ENCODE results near the gene C1QTNF6. TPM values are rescaled to one million over a fixed set of nuclear protein-coding genes. Genes with fewer than 3 reads are reported as not detected.

The C1QTNF6 gene
- total and polyA plus RNA-seq, 2 experiments from 2014 or later, result 1.7 to 2.3 TPM

DNA sequence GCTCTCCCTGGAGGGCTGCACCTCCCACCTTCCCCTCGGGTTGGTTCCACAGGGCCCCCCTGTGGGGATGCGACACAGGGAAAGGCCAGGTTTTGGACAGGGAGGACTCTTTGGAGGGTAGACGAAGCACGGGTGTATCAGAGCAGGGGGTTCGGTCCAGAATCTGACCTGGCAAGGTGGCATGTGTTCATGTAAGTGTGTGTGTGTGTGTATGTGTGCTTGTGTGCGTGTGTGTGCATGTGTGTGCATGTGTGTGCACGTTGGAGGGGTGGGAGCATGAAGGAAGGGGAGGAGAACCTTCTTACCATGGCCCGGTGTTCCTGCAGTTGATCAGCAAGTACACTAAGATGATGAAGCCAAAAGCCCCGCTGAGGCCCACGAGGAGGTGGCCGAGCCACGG lies 53.0 kb downstream of the C1QTNF6 start (continued):
- TF ChIP-seq, protein P1, sequence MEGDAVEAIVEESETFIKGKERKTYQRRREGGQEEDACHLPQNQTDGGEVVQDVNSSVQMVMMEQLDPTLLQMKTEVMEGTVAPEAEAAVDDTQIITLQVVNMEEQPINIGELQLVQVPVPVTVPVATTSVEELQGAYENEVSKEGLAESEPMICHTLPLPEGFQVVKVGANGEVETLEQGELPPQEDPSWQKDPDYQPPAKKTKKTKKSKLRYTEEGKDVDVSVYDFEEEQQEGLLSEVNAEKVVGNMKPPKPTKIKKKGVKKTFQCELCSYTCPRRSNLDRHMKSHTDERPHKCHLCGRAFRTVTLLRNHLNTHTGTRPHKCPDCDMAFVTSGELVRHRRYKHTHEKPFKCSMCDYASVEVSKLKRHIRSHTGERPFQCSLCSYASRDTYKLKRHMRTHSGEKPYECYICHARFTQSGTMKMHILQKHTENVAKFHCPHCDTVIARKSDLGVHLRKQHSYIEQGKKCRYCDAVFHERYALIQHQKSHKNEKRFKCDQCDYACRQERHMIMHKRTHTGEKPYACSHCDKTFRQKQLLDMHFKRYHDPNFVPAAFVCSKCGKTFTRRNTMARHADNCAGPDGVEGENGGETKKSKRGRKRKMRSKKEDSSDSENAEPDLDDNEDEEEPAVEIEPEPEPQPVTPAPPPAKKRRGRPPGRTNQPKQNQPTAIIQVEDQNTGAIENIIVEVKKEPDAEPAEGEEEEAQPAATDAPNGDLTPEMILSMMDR (conservative IDR thresholded peaks at IDR 0.05; ENCODE audit: low read depth in 2 of 2), result no peak
- no peak for TF ChIP-seq NANOG (IDR thresholded peaks at IDR 0.05; ENCODE audit: borderline replicate concordance)

DNA sequence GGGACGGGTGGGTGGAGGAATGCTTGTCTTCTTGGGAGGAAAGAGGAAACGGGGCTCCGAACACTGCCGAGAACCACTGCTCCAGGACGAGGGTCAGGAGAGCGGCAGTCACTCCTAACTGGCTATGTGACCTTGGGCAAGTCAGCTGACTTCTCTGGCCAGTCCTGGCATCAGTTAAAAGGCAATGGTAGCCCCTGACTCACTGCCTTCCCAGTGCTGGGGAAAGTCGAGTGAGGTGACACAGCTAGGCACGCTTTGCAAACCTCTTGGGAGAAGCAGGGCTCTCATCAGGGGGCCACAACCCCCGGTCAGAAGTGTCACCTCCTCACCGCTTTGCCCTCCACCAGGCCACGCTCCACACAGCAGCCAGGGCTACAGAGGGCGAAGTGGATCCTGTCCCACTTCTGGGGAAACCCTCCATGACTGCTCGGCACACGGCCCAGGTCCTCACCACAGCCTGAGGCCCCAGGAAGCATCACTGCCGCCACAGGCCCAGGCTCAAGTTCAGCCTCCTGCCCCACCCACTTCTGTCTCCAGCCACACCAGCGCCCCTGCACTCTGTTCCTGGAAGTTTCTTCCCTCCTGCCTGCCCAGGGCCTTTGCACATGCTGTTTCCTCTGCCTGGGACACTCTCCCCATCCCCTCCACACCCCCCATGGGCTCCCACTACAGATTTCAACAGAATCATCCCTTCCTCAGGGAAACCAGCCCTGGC lies 54.6 kb downstream of the C1QTNF6 start:
- H4K20me1 ChIP-seq (replicated peaks; ENCODE audit: insufficient read depth), result no peaks in the 10 kb centered on the region
- no peak overlapping the region for H3K4me2 ChIP-seq
- H2AFZ ChIP-seq, result no peak overlapping the region
- no peaks in the 10 kb centered on the region for H3K9me3 Mint-ChIP-seq
- no peaks in the 10 kb centered on the region for H3F3A ChIP-seq (replicated peaks; ENCODE audit: low read depth)
- H3K27me3 ChIP-seq (ENCODE audit: insufficient read depth), result no peaks in the 10 kb centered on the region
- H3K4me1 ChIP-seq (ENCODE audit: insufficient read depth), result no peaks in the 10 kb centered on the region
- H3K27ac Mint-ChIP-seq, result no peak overlapping the region
- H3K27me3 Mint-ChIP-seq (ENCODE audit: insufficient read depth, low read depth, poor library complexity), result peaks cover 17% of the 10 kb centered on the region
- H3K36me3 Mint-ChIP-seq (ENCODE audit: low read depth), result no peaks in the 10 kb centered on the region; the same call in 2 of the 3 replicates
- no peak overlapping the region for H3K4me3 Mint-ChIP-seq
- H3K9me2 ChIP-seq (ENCODE audit: insufficient read depth), result no peaks in the 10 kb centered on the region
- no peaks in the 10 kb centered on the region for H3K79me2 ChIP-seq (replicated peaks; ENCODE audit: insufficient read depth)
- H3K4me1 Mint-ChIP-seq, result peaks cover 2% of the 10 kb centered on the region; the same call in 2 of the 3 replicates
- no peak overlapping the region for H3K4me3 ChIP-seq
- ATAC-seq (no peak), DNase-seq (ENCODE audit: low spot score) (no peak)
- no peak overlapping the region for H3K27ac ChIP-seq (ENCODE audit: low read depth)
- H3K36me3 ChIP-seq (ENCODE audit: insufficient read depth), result no peaks in the 10 kb centered on the region
- TF ChIP-seq POLR2AphosphoS5 (IDR thresholded peaks at IDR 0.05; ENCODE audit: low read depth), result no peak
- TF ChIP-seq ZNF114 (CRISPR knock-in tag; IDR thresholded peaks at IDR 0.05), result no peak
- no peak for TF ChIP-seq CREB1 (CRISPR knock-in tag; IDR thresholded peaks at IDR 0.05; ENCODE audit: low read depth)
- TF ChIP-seq, protein P2, sequence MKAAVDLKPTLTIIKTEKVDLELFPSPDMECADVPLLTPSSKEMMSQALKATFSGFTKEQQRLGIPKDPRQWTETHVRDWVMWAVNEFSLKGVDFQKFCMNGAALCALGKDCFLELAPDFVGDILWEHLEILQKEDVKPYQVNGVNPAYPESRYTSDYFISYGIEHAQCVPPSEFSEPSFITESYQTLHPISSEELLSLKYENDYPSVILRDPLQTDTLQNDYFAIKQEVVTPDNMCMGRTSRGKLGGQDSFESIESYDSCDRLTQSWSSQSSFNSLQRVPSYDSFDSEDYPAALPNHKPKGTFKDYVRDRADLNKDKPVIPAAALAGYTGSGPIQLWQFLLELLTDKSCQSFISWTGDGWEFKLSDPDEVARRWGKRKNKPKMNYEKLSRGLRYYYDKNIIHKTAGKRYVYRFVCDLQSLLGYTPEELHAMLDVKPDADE (IDR thresholded peaks at IDR 0.05), result no peak
- TF ChIP-seq, protein P1 (conservative IDR thresholded peaks at IDR 0.05; ENCODE audit: low read depth in 2 of 2), result no peak
- TF ChIP-seq, protein P3, sequence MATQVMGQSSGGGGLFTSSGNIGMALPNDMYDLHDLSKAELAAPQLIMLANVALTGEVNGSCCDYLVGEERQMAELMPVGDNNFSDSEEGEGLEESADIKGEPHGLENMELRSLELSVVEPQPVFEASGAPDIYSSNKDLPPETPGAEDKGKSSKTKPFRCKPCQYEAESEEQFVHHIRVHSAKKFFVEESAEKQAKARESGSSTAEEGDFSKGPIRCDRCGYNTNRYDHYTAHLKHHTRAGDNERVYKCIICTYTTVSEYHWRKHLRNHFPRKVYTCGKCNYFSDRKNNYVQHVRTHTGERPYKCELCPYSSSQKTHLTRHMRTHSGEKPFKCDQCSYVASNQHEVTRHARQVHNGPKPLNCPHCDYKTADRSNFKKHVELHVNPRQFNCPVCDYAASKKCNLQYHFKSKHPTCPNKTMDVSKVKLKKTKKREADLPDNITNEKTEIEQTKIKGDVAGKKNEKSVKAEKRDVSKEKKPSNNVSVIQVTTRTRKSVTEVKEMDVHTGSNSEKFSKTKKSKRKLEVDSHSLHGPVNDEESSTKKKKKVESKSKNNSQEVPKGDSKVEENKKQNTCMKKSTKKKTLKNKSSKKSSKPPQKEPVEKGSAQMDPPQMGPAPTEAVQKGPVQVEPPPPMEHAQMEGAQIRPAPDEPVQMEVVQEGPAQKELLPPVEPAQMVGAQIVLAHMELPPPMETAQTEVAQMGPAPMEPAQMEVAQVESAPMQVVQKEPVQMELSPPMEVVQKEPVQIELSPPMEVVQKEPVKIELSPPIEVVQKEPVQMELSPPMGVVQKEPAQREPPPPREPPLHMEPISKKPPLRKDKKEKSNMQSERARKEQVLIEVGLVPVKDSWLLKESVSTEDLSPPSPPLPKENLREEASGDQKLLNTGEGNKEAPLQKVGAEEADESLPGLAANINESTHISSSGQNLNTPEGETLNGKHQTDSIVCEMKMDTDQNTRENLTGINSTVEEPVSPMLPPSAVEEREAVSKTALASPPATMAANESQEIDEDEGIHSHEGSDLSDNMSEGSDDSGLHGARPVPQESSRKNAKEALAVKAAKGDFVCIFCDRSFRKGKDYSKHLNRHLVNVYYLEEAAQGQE (IDR thresholded peaks at IDR 0.05; ENCODE audit: unreplicated experiment), result no peak
- TF ChIP-seq JUNB (IDR thresholded peaks at IDR 0.05; ENCODE audit: unreplicated experiment), result no peak
- TF ChIP-seq, protein P4, sequence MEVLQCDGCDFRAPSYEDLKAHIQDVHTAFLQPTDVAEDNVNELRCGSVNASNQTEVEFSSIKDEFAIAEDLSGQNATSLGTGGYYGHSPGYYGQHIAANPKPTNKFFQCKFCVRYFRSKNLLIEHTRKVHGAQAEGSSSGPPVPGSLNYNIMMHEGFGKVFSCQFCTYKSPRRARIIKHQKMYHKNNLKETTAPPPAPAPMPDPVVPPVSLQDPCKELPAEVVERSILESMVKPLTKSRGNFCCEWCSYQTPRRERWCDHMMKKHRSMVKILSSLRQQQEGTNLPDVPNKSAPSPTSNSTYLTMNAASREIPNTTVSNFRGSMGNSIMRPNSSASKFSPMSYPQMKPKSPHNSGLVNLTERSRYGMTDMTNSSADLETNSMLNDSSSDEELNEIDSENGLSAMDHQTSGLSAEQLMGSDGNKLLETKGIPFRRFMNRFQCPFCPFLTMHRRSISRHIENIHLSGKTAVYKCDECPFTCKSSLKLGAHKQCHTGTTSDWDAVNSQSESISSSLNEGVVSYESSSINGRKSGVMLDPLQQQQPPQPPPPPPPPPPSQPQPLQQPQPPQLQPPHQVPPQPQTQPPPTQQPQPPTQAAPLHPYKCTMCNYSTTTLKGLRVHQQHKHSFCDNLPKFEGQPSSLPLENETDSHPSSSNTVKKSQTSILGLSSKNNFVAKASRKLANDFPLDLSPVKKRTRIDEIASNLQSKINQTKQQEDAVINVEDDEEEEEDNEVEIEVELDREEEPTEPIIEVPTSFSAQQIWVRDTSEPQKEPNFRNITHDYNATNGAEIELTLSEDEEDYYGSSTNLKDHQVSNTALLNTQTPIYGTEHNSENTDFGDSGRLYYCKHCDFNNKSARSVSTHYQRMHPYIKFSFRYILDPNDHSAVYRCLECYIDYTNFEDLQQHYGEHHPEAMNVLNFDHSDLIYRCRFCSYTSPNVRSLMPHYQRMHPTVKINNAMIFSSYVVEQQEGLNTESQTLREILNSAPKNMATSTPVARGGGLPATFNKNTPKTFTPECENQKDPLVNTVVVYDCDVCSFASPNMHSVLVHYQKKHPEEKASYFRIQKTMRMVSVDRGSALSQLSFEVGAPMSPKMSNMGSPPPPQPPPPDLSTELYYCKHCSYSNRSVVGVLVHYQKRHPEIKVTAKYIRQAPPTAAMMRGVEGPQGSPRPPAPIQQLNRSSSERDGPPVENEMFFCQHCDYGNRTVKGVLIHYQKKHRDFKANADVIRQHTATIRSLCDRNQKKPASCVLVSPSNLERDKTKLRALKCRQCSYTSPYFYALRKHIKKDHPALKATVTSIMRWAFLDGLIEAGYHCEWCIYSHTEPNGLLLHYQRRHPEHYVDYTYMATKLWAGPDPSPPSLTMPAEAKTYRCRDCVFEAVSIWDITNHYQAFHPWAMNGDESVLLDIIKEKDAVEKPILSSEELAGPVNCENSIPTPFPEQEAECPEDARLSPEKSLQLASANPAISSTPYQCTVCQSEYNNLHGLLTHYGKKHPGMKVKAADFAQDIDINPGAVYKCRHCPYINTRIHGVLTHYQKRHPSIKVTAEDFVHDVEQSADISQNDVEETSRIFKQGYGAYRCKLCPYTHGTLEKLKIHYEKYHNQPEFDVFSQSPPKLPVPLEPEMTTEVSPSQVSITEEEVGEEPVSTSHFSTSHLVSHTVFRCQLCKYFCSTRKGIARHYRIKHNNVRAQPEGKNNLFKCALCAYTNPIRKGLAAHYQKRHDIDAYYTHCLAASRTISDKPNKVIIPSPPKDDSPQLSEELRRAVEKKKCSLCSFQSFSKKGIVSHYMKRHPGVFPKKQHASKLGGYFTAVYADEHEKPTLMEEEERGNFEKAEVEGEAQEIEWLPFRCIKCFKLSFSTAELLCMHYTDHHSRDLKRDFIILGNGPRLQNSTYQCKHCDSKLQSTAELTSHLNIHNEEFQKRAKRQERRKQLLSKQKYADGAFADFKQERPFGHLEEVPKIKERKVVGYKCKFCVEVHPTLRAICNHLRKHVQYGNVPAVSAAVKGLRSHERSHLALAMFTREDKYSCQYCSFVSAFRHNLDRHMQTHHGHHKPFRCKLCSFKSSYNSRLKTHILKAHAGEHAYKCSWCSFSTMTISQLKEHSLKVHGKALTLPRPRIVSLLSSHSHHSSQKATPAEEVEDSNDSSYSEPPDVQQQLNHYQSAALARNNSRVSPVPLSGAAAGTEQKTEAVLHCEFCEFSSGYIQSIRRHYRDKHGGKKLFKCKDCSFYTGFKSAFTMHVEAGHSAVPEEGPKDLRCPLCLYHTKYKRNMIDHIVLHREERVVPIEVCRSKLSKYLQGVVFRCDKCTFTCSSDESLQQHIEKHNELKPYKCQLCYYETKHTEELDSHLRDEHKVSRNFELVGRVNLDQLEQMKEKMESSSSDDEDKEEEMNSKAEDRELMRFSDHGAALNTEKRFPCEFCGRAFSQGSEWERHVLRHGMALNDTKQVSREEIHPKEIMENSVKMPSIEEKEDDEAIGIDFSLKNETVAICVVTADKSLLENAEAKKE (CRISPR knock-in tag; IDR thresholded peaks at IDR 0.05), result no peak
